Measurements from ENCODE around the gene SH3BP2. TPM values are rescaled to one million over a fixed set of nuclear protein-coding genes. Genes with fewer than 3 reads are reported as not detected.

SH3BP2 gene
- polyA plus RNA-seq, 1 experiment, result 14.8 TPM

- no peak for TF ChIP-seq CTCF (IDR thresholded peaks at IDR 0.05; ENCODE audit: low read depth, low read length)
- H3K9me3 ChIP-seq (ENCODE audit: control insufficient read depth, insufficient read depth, low read length), result no peaks in the 10 kb centered on the region
- H3K4me3 ChIP-seq (ENCODE audit: low read depth, low read length), result no peak overlapping the region
- POLR2A ChIA-PET, result no interaction called here
- DNase-seq (ENCODE audit: low read depth, low spot score), result no peak
- CTCF ChIA-PET, result interaction anchor here (1.4 kb wide), 1 partner anchor 10 kb away, joined by 5 read pairs; no protein-coding TSS in a partner anchor
- no peak overlapping the region for H3K27ac ChIP-seq (ENCODE audit: low read depth, low read length)
- H3K27me3 ChIP-seq (ENCODE audit: control insufficient read depth, insufficient read depth, low read length), result no peaks in the 10 kb centered on the region
Measured at GRCh38 chr4:2861631-2862436, 68.9 kb downstream of the SH3BP2 start.

GRCh38 chr4:2862528-2862927 lies 69.6 kb downstream of the SH3BP2 start:
- no peaks in the 10 kb centered on the region for H3K27me3 ChIP-seq (ENCODE audit: control insufficient read depth, insufficient read depth, low read length)
- H3K4me3 ChIP-seq (ENCODE audit: low read depth, low read length), result no peak overlapping the region
- DNase-seq (ENCODE audit: low read depth, low spot score), result no peak
- CTCF ChIA-PET, result interaction anchor here (1.4 kb wide), 1 partner anchor 9 kb away, joined by 5 read pairs; no protein-coding TSS in a partner anchor
- H3K9me3 ChIP-seq (ENCODE audit: control insufficient read depth, insufficient read depth, low read length), result no peaks in the 10 kb centered on the region
- H3K27ac ChIP-seq (ENCODE audit: low read depth, low read length), result no peak overlapping the region
- POLR2A ChIA-PET, result no interaction called here
- TF ChIP-seq CTCF (IDR thresholded peaks at IDR 0.05; ENCODE audit: low read depth, low read length), result no peak

- ChIA-PET POLR2A (no interaction called here), CTCF (no interaction called here)
- Histone ChIP-seq H3K27me3 (ENCODE audit: control insufficient read depth, insufficient read depth, low read length) (no peaks in the 10 kb centered on the region), H3K9me3 (ENCODE audit: control insufficient read depth, insufficient read depth, low read length) (no peaks in the 10 kb centered on the region), H3K4me3 (ENCODE audit: low read depth, low read length) (no peak overlapping the region), H3K27ac (ENCODE audit: low read depth, low read length) (no peak overlapping the region)
- no peak for DNase-seq (ENCODE audit: low read depth, low spot score)
- no peak for TF ChIP-seq CTCF (IDR thresholded peaks at IDR 0.05; ENCODE audit: low read depth, low read length)
Measured at GRCh38 chr4:2863649-2864048, 70.8 kb downstream of the SH3BP2 start.

- no peak overlapping the region for H3K4me3 ChIP-seq (ENCODE audit: low read depth, low read length)
- CTCF ChIA-PET, result interaction anchor here (0.7 to 1.1 kb wide), 2 partner anchors 101 to 203 kb away, joined by 3 read pairs; no protein-coding TSS in a partner anchor
- TF ChIP-seq CTCF (IDR thresholded peaks at IDR 0.05; ENCODE audit: low read depth, low read length), result no peak
- H3K27ac ChIP-seq (ENCODE audit: low read depth, low read length), result no peak overlapping the region
- no peaks in the 10 kb centered on the region for H3K9me3 ChIP-seq (ENCODE audit: control insufficient read depth, insufficient read depth, low read length)
- DNase-seq (ENCODE audit: low read depth, low spot score), result no peak
- POLR2A ChIA-PET, result interaction anchor here (0.7 kb wide), 1 partner anchor 95 kb away, joined by 4 read pairs; no protein-coding TSS in a partner anchor
- H3K27me3 ChIP-seq (ENCODE audit: control insufficient read depth, insufficient read depth, low read length), result no peaks in the 10 kb centered on the region
Measured at GRCh38 chr4:2865196-2865780, 72.4 kb downstream of the SH3BP2 start.
